ENCODE data around the gene TIMM23B. TPM values are rescaled to one million over a fixed set of nuclear protein-coding genes. Genes with fewer than 3 reads are reported as not detected.
"Not testable (repeated sequence)": the region's sequence is repeated elsewhere in the genome, so short reads cannot be mapped to it uniquely, and the experiment has no call there.

The TIMM23B gene
- total RNA-seq, 4 donors from 2014 or later = 11.9 to 41.4 (median 24.0) TPM

DNA sequence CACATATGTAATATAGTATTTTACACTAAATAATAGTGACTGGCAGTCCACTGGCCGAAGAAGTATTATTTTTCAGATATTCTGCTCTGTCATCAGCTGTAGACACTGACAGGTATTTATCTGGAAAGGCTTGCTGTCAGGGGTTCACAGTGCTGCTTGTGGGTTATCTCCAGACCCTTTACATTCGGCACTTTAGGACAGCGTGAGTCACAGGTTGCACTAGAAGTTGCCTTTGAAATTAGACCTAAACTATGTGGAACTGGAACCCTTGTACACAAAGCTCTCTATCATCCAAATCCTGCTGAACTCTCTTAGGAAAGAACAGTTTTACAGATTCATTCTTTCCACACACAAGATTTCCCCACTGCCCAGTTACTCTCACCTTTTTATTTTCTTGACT, 30.2 kb downstream of the TIMM23B start:
- H3K27me3 ChIP-seq; intact Hi-C loops (cut with DNase I; ENCODE audit: low total_unique reads); H3K27ac ChIP-seq; H3K4me3 ChIP-seq; DNase-seq; in situ Hi-C loops (cut with MboI; ENCODE audit: low pct_ligation_motif_present in 1 of 4, low pct_unique_long_range_greater_than_20kb in 1 of 4, low sequenced_read_pairs in 3 of 4); H3K9me3 ChIP-seq; H3K36me3 ChIP-seq; H3K4me1 ChIP-seq: not testable (repeated sequence)
- 92% methylated on average over 3 of the region's 3 CpGs; no CpG with 5 or more reads in 1 of the 2 donors for WGBS, 2 donors (ENCODE audit: low coverage in 1 of 2)

DNA sequence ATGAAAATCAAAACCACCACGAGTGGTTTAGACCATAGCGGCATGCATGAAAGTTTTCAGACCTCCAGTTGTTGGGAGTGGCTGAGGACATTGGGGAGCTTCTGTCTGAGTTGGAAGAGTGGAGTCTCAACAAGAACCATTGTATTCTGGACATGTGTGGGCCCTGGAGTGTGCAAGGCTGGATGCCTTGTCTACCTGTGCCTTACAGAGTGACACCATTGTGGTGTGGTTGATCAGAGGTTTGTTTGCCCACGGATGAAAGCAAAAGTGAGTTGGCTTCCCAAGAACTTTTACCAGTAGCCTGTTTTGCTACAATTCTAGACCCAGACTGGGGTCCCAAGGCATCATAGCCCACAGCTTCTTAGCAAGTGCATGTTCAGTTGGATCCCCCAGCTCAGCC, 35.9 kb downstream of the TIMM23B start:
- in situ Hi-C loops (cut with MboI; ENCODE audit: low pct_ligation_motif_present in 1 of 4, low pct_unique_long_range_greater_than_20kb in 1 of 4, low sequenced_read_pairs in 3 of 4); H3K27me3 ChIP-seq; H3K9me3 ChIP-seq; H3K4me1 ChIP-seq; H3K4me3 ChIP-seq; DNase-seq; H3K27ac ChIP-seq; H3K36me3 ChIP-seq; intact Hi-C loops (cut with DNase I; ENCODE audit: low total_unique reads): not testable (repeated sequence)
- WGBS, 2 donors (ENCODE audit: low coverage in 1 of 2) = 100% methylated on average over 3 of the region's 3 CpGs; no CpG with 5 or more reads in 1 of the 2 donors

DNA sequence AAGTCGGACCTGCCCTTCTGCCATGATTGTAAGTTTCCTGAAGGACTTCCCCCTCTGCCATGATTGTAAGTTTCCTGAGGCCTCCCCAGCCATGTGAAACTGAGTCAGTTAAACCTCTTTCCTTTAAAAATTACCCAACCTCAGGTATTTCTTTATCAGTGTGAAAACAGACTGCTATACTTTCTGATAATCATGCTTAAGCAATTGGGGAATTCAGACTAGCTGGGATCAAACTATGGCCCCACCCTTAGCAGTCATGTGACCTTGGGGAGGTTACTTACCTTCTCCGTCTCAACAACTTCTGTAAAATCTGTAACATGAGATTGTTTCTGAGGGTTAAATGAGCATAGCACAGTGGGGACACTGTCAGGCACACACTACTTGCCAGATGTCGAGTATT, 45.4 kb downstream of the TIMM23B start:
- H3K9me3 ChIP-seq; intact Hi-C loops (cut with DNase I; ENCODE audit: low total_unique reads); H3K27me3 ChIP-seq; in situ Hi-C loops (cut with MboI; ENCODE audit: low pct_ligation_motif_present in 1 of 4, low pct_unique_long_range_greater_than_20kb in 1 of 4, low sequenced_read_pairs in 3 of 4); H3K4me1 ChIP-seq; DNase-seq; H3K36me3 ChIP-seq; H3K4me3 ChIP-seq; H3K27ac ChIP-seq: not testable (repeated sequence)
- WGBS, 2 donors (ENCODE audit: low coverage in 1 of 2) = 91 to 100% methylated on average over 1 to 3 of the region's 3 CpGs

DNA sequence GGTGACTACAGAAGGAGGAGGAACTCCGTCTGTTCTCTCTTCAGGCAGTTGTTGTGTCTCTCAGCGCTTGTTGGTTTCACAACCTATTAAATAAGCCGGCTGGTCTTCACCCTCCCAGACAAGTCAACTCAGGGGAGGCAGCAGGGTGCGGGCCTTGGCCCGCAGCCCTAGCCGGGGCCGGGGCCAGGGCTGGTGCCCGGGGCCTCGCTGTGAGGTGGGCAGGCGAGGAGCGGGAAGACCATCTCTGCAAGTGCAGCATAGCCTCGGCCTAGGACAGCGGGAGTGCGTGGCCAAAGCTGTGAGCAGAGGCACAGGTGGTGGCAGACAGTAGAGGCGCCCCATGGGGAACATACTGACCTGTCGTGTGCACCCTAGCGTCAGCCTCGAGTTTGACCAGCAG, 46.5 kb downstream of the TIMM23B start, which contains the start of gene AGAP6:
Gene AGAP6 (plus strand): TSS at position 31 of the 400 bp plus-strand sequence. CDS start 310 bp downstream, at position 341.
- H3K4me1 ChIP-seq; H3K27ac ChIP-seq; H3K4me3 ChIP-seq; H3K9me3 ChIP-seq; intact Hi-C loops (cut with DNase I; ENCODE audit: low total_unique reads); H3K36me3 ChIP-seq; DNase-seq; H3K27me3 ChIP-seq; in situ Hi-C loops (cut with MboI; ENCODE audit: low pct_ligation_motif_present in 1 of 4, low pct_unique_long_range_greater_than_20kb in 1 of 4, low sequenced_read_pairs in 3 of 4): not testable (repeated sequence)
- 96% methylated on average over 15 of the region's 18 CpGs; no CpG with 5 or more reads in 1 of the 2 donors for WGBS, 2 donors (ENCODE audit: low coverage in 1 of 2)

DNA sequence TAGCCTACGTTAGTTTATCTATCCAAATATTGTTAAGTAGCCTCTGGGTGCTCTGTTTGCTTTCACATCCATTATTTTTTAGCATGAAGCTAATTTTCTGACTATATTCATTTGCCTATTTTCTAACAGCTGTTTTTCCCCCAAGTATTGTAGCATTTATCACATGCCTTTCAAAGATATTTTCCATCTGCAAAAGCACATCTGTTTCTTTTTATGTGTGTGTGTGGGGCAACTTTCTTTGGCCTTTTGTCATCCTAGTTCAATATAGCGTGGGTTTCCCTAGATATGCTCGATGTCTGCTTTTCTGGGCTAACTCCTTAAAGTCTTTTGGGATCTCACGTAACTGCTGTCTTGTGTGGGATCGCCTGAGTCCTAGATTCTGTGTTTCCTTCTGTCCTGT, 53.5 kb downstream of the TIMM23B start:
- H3K36me3 ChIP-seq; H3K27ac ChIP-seq; H3K9me3 ChIP-seq; DNase-seq; H3K4me3 ChIP-seq; H3K4me1 ChIP-seq; H3K27me3 ChIP-seq; intact Hi-C loops (cut with DNase I; ENCODE audit: low total_unique reads); in situ Hi-C loops (cut with MboI; ENCODE audit: low pct_ligation_motif_present in 1 of 4, low pct_unique_long_range_greater_than_20kb in 1 of 4, low sequenced_read_pairs in 3 of 4): not testable (repeated sequence)
- 80 to 92% methylated on average over 1 to 5 of the region's 5 CpGs for WGBS, 2 donors (ENCODE audit: low coverage in 1 of 2)

DNA sequence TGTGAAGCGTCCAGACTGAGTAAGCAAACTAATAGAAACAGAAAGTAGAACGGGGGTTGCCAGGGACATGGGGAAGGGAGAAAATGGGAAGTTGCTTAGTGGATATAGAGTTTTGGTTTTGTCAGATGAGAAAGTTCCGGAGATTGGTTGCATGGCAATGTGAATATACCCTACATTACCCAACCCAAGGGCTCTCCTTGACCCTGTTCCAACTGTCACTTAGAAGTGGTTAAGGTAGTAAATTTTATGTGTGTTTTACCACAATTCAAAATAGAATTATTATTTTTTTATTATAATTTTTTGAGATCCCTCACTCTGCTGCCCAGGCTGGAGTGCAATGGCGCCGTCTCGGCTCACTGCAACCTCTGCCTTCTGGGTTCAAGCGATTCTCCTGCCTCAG, 72.2 kb downstream of the TIMM23B start:
- H3K27me3 ChIP-seq; in situ Hi-C loops (cut with MboI; ENCODE audit: low pct_ligation_motif_present in 1 of 4, low pct_unique_long_range_greater_than_20kb in 1 of 4, low sequenced_read_pairs in 3 of 4); H3K9me3 ChIP-seq; H3K4me3 ChIP-seq; DNase-seq; H3K27ac ChIP-seq; H3K4me1 ChIP-seq; intact Hi-C loops (cut with DNase I; ENCODE audit: low total_unique reads); H3K36me3 ChIP-seq: not testable (repeated sequence)
- 81% methylated on average over 7 of the region's 7 CpGs; no CpG with 5 or more reads in 1 of the 2 donors for WGBS, 2 donors (ENCODE audit: low coverage in 1 of 2)

DNA sequence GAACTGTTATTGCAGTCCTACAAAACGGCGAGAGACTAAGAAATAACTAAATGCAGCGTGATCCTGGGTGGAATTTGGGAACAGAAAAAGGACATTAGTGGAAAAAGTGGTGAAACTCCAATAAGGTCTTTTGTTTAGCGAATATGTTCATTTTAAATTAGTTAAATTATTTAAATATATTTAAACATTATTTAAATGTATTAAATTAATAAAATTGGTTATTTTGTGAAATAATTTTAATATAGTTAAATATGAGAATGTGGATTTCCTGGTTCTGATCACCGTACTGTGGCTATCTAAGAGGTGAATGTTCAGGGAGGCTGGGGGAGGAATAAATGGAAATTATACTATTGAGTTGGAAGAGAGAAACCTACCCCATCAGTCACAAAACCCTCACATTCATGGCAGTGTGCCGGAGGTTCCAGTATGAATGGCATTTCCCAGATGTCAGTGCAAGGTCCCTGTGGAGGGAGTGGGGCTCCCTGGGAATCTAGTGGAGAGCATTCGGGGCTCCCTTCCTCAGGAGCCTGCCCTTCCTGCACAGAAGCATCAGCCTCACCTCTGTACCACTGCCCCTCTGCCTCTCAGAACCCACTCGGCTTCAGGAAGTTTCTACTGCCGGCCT, 73.9 kb downstream of the TIMM23B start:
- WGBS, 2 donors (ENCODE audit: low coverage in 1 of 2) = 69 to 87% methylated on average over 3 to 9 of the region's 9 CpGs
- H3K27me3 ChIP-seq; H3K4me3 ChIP-seq; H3K4me1 ChIP-seq; intact Hi-C loops (cut with DNase I; ENCODE audit: low total_unique reads); DNase-seq; in situ Hi-C loops (cut with MboI; ENCODE audit: low pct_ligation_motif_present in 1 of 4, low pct_unique_long_range_greater_than_20kb in 1 of 4, low sequenced_read_pairs in 3 of 4); H3K36me3 ChIP-seq; H3K27ac ChIP-seq; H3K9me3 ChIP-seq: not testable (repeated sequence)

DNA sequence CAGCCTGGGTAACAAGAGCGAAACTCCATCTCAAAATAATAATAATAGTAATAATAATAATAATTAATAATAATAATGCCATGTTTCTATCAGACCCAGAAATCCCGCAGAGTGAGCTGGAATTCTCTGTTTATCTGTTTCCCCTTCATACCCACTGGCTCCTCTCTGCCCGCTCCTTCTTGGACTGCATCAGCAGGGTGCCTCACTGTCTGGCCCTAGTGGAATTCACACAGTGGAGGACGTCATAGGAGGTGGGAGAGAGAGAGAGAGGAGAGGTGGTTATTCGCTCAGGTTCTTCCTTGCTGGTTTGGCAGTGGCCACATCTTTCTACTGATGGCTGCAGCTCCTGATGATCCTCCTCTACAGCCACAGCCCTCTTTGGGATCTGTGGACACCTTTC, 75.1 kb downstream of the TIMM23B start:
- H3K4me3 ChIP-seq; intact Hi-C loops (cut with DNase I; ENCODE audit: low total_unique reads); H3K36me3 ChIP-seq; H3K27ac ChIP-seq; H3K27me3 ChIP-seq; H3K4me1 ChIP-seq; DNase-seq; in situ Hi-C loops (cut with MboI; ENCODE audit: low pct_ligation_motif_present in 1 of 4, low pct_unique_long_range_greater_than_20kb in 1 of 4, low sequenced_read_pairs in 3 of 4); H3K9me3 ChIP-seq: not testable (repeated sequence)
- 63 to 91% methylated on average over 3 to 5 of the region's 5 CpGs for WGBS, 2 donors (ENCODE audit: low coverage in 1 of 2)

DNA sequence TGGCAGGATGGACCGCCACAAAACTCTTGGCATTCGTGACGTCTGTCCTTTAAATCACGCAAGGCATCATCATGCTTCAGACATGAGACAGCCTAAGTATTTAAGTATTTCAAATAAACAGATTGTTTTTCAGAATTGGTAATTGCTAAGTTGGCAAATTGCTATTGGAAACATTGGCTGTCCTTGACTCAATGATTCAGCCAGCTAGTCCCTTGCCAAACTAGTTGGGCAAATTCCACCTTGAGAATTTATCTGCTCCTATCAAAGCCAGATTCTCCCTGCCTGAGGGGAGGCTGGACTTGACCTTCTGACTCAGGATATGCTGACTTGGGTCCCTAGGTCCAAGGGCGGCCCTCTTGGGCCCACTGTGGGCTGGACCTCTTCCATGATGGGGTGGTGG, 75.8 kb downstream of the TIMM23B start:
- H3K27me3 ChIP-seq; in situ Hi-C loops (cut with MboI; ENCODE audit: low pct_ligation_motif_present in 1 of 4, low pct_unique_long_range_greater_than_20kb in 1 of 4, low sequenced_read_pairs in 3 of 4); H3K27ac ChIP-seq; H3K4me3 ChIP-seq; H3K9me3 ChIP-seq; H3K4me1 ChIP-seq; H3K36me3 ChIP-seq; intact Hi-C loops (cut with DNase I; ENCODE audit: low total_unique reads); DNase-seq: not testable (repeated sequence)
- WGBS, 2 donors (ENCODE audit: low coverage in 1 of 2) = 86% methylated on average over 4 of the region's 5 CpGs; no CpG with 5 or more reads in 1 of the 2 donors

DNA sequence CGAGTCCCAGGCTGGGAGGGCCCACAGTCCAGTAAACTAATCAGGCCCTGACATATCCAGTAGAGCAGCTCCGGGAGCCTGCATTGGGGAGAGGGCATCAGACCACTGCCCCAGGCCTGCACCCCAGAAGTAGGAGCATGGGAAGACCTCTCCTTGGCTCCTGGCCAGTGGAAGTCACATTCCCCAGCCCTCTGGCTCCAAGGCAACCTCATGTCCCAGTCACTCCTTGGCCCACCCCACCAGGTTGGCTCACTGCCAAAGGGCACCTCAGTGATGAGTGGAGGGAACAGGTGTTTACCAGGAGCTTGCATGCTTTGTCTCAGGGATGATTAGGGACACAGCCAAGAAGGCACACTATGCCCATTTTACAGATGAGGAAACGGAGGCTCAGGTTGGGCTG, 77.4 kb downstream of the TIMM23B start:
- H3K27me3 ChIP-seq; H3K4me1 ChIP-seq; in situ Hi-C loops (cut with MboI; ENCODE audit: low pct_ligation_motif_present in 1 of 4, low pct_unique_long_range_greater_than_20kb in 1 of 4, low sequenced_read_pairs in 3 of 4); DNase-seq; H3K36me3 ChIP-seq; H3K4me3 ChIP-seq; H3K27ac ChIP-seq; intact Hi-C loops (cut with DNase I; ENCODE audit: low total_unique reads); H3K9me3 ChIP-seq: not testable (repeated sequence)
- 100% methylated on average over 2 of the region's 3 CpGs; no CpG with 5 or more reads in 1 of the 2 donors for WGBS, 2 donors (ENCODE audit: low coverage in 1 of 2)

DNA sequence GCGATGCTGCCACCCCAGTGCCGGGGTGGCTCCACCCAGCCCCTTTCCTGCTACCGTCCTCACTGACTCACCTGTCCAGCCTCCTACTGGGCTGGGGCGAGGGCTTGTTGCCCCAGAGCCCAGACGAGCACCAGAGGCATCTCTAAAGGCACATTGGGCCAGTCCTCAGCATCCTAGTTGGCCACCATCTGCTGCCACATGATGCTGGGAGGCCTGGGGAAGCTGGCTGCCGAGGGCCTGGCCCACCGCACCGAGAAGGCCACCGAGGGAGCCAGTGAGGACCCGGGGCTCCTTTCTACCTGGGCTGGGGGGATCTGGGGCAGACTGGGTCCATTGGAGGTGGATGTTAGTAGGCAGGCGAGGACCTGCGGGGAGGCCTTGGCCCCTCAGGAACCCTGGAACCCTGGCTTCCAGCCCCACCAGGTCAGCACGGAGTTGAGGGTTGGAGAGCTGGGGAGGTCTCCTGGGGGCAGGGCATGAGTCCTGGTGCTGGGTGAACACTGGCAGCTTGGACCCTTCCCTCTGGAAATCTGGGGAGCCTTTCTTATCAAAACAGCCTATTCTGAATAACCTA, 78.7 kb downstream of the TIMM23B start:
- H3K9me3 ChIP-seq; H3K4me3 ChIP-seq; intact Hi-C loops (cut with DNase I; ENCODE audit: low total_unique reads); H3K4me1 ChIP-seq; in situ Hi-C loops (cut with MboI; ENCODE audit: low pct_ligation_motif_present in 1 of 4, low pct_unique_long_range_greater_than_20kb in 1 of 4, low sequenced_read_pairs in 3 of 4); H3K27me3 ChIP-seq; H3K27ac ChIP-seq; DNase-seq; H3K36me3 ChIP-seq: not testable (repeated sequence)
- WGBS, 2 donors (ENCODE audit: low coverage in 1 of 2) = 76% methylated on average over 7 of the region's 13 CpGs; no CpG with 5 or more reads in 1 of the 2 donors
